Renal cortical epithelial cell (primary cell): Measurements from ENCODE around the gene ZNF740. TPM values are rescaled to one million over a fixed set of nuclear protein-coding genes. Genes with fewer than 3 reads are reported as not detected.

ENCODE experiments used
- DNase-seq: peaks from one replicate; pipeline ENCODE4 v3.0.0-alpha.2; 2011; ENCODE audit warnings: low read depth
- total RNA-seq: library from RNA; depleted of rRNA; stranded (reverse); fragments of >200 nt; gene quantifications from 2 replicates; pipeline ENCODE4 v1.2.3, GENCODE V29; 2014

ZNF740 gene
- total RNA-seq, 1 donor from 2014 or later: 20.7 TPM

GRCh38 chr12:53214221-53214620 lies 33.7 kb downstream of the ZNF740 start:
- DNase-seq: no peak

GRCh38 chr12:53214687-53215455 lies 34.3 kb downstream of the ZNF740 start:
- no peak for DNase-seq

- no peak for DNase-seq
These were observed 35.0 kb downstream of the ZNF740 start for GRCh38 chr12:53215497-53215896.

- DNase-seq: peak; percentile 31
These were observed 36.8 kb downstream of the ZNF740 start for GRCh38 chr12:53217051-53217930.

- DNase-seq: no peak
These were observed 37.4 kb downstream of the ZNF740 start for GRCh38 chr12:53217931-53218307.

GRCh38 chr12:53218551-53219291 lies 38.2 kb downstream of the ZNF740 start:
- DNase-seq: no peak

GRCh38 chr12:53219292-53219955 lies 38.9 kb downstream of the ZNF740 start:
- peak; percentile 32 for DNase-seq

GRCh38 chr12:53219956-53220693 lies 39.6 kb downstream of the ZNF740 start:
- DNase-seq: peak; percentile 26

GRCh38 chr12:53220694-53221202 lies 40.2 kb downstream of the ZNF740 start:
- peak; percentile 67 for DNase-seq

- DNase-seq: no peak
These were observed 40.9 kb downstream of the ZNF740 start for GRCh38 chr12:53221203-53222080.

GRCh38 chr12:53222170-53222721 lies 41.7 kb downstream of the ZNF740 start:
- no peak for DNase-seq

GRCh38 chr12:53222806-53223261 lies 42.3 kb downstream of the ZNF740 start:
- DNase-seq: no peak

GRCh38 chr12:53223389-53224060 lies 43.0 kb downstream of the ZNF740 start:
- DNase-seq: no peak

GRCh38 chr12:53224061-53224896 lies 43.8 kb downstream of the ZNF740 start:
- no peak for DNase-seq

- DNase-seq: no peak
These were observed 44.5 kb downstream of the ZNF740 start for GRCh38 chr12:53224897-53225634.

GRCh38 chr12:53225635-53226424 lies 45.3 kb downstream of the ZNF740 start:
- DNase-seq: no peak
